ENCODE results near the gene ACSM5. TPM values are rescaled to one million over a fixed set of nuclear protein-coding genes. Genes with fewer than 3 reads are reported as not detected.
"Not testable (repeated sequence)": the region's sequence is repeated elsewhere in the genome, so short reads cannot be mapped to it uniquely, and the experiment has no call there.

ACSM5 gene
- total and polyA plus RNA-seq, 2 experiments from 2014 or later = 0.16 TPM; not detected in 1

GRCh38 chr16:20411055-20411454 lies 1.7 kb downstream of the ACSM5 start:
- Histone ChIP-seq H3K4me3 (no peak overlapping the region), H3K27me3 (no peaks in the 10 kb centered on the region), H3K4me1 (ENCODE audit: low read depth) (no peaks in the 10 kb centered on the region), H3K9me3 (ENCODE audit: low read depth) (no peaks in the 10 kb centered on the region), H3K36me3 (no peaks in the 10 kb centered on the region), H3K27ac (no peak overlapping the region)
- no peak for DNase-seq (ENCODE audit: low read depth in 1 of 2, low spot score in 1 of 2)
- no peak for TF ChIP-seq CTCF (IDR thresholded peaks at IDR 0.05; ENCODE audit: low read depth, low read length)

- Histone ChIP-seq H3K27ac (no peak overlapping the region), H3K27me3 (no peaks in the 10 kb centered on the region), H3K36me3 (no peaks in the 10 kb centered on the region), H3K4me3 (no peak overlapping the region), H3K4me1 (ENCODE audit: low read depth) (no peaks in the 10 kb centered on the region), H3K9me3 (ENCODE audit: low read depth) (no peaks in the 10 kb centered on the region)
- DNase-seq (ENCODE audit: low read depth in 1 of 2, low spot score in 1 of 2) = peak in 1 of 2 donors; percentile 10
- no peak for TF ChIP-seq CTCF (IDR thresholded peaks at IDR 0.05; ENCODE audit: low read depth, low read length)
These were observed 6.2 kb downstream of the ACSM5 start for GRCh38 chr16:20415541-20415940.

DNA sequence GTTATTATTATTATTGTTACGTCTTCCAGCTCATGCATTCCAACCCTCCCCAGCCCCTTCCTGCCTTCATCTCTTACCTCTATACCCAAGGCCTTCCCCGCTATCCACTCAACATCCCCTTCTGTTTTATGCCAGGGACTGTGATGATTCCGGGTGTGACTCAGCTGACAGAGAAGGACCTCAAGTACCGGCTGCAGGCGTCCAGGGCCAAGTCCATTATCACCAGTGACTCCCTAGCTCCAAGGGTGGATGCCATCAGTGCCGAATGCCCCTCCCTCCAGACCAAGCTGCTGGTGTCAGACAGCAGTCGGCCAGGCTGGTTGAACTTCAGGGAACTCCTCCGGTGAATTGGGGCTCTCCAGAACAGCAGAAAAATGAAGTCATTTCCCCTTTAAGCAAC lies 9.8 kb downstream of the ACSM5 start:
- H3K9me3 ChIP-seq (ENCODE audit: low read depth); H3K36me3 ChIP-seq; H3K27me3 ChIP-seq; H3K4me3 ChIP-seq; H3K4me1 ChIP-seq (ENCODE audit: low read depth); H3K27ac ChIP-seq; DNase-seq (ENCODE audit: low read depth in 1 of 2, low spot score in 1 of 2): not testable (repeated sequence)

DNA sequence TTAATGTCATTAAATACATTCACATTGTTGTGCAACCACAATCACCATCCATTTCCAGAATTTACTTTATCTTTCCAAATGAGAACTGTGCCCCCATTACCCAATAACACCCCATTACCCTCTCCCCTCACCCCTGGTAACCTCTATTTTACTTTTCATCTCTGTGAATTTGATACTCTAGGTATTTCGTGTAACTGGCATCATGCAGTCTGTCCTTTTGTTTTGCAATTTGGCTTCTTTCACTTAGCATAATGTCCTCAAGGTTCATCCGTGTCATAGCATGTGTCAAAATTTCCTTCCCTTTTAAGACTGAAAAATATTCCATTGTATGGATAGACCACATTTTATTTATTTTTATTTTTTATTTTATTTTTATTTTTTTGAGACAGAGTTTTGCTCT lies 12.4 kb downstream of the ACSM5 start:
- H3K4me3 ChIP-seq; H3K27ac ChIP-seq; DNase-seq (ENCODE audit: low read depth in 1 of 2, low spot score in 1 of 2); H3K4me1 ChIP-seq (ENCODE audit: low read depth); H3K9me3 ChIP-seq (ENCODE audit: low read depth); H3K27me3 ChIP-seq; H3K36me3 ChIP-seq: not testable (repeated sequence)

DNA sequence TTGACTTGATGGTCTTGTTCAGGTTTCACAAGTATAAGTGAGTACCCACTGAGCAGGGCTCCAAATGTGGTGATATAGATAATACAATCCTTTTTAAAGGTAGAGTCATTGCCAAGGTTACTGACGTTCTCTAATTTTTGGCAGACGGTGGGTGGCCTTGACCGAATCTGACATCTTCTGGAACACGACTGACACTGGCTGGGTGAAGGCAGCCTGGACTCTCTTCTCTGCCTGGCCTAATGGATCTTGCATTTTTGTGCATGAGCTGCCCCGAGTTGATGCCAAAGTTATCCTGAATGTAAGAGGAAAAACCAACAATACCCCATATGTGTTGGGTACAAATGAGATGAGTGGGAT lies 14.4 kb downstream of the ACSM5 start:
- not testable (repeated sequence) for DNase-seq (ENCODE audit: low read depth in 1 of 2, low spot score in 1 of 2); H3K4me1 ChIP-seq (ENCODE audit: low read depth); H3K4me3 ChIP-seq

GRCh38 chr16:20424129-20424866 lies 15.0 kb downstream of the ACSM5 start:
- TF ChIP-seq CTCF (IDR thresholded peaks at IDR 0.05; ENCODE audit: low read depth, low read length) = no peak

More for the DNA sequence above, 14.4 kb downstream of the ACSM5 start:
- not testable (repeated sequence) for H3K36me3 ChIP-seq; H3K27me3 ChIP-seq; H3K9me3 ChIP-seq (ENCODE audit: low read depth); H3K27ac ChIP-seq

GRCh38 chr16:20427401-20427797 lies 18.1 kb downstream of the ACSM5 start:
- not testable (repeated sequence) for H3K4me3 ChIP-seq; H3K4me1 ChIP-seq (ENCODE audit: low read depth); H3K9me3 ChIP-seq (ENCODE audit: low read depth); H3K36me3 ChIP-seq; DNase-seq (ENCODE audit: low read depth in 1 of 2, low spot score in 1 of 2); H3K27ac ChIP-seq; H3K27me3 ChIP-seq

More at GRCh38 chr16:20424129-20424866, 15.0 kb downstream of the ACSM5 start:
- Histone ChIP-seq H3K27ac (no peak overlapping the region), H3K4me1 (ENCODE audit: low read depth) (no peaks in the 10 kb centered on the region), H3K36me3 (no peaks in the 10 kb centered on the region), H3K27me3 (no peaks in the 10 kb centered on the region), H3K4me3 (no peak overlapping the region), H3K9me3 (ENCODE audit: low read depth) (no peaks in the 10 kb centered on the region)
- DNase-seq (ENCODE audit: low read depth in 1 of 2, low spot score in 1 of 2) = no peak

GRCh38 chr16:20429499-20429898 lies 20.2 kb downstream of the ACSM5 start:
- not testable (repeated sequence) for H3K27ac ChIP-seq; H3K4me1 ChIP-seq (ENCODE audit: low read depth); H3K36me3 ChIP-seq; H3K4me3 ChIP-seq; H3K27me3 ChIP-seq; H3K9me3 ChIP-seq (ENCODE audit: low read depth); DNase-seq (ENCODE audit: low read depth in 1 of 2, low spot score in 1 of 2)

DNA sequence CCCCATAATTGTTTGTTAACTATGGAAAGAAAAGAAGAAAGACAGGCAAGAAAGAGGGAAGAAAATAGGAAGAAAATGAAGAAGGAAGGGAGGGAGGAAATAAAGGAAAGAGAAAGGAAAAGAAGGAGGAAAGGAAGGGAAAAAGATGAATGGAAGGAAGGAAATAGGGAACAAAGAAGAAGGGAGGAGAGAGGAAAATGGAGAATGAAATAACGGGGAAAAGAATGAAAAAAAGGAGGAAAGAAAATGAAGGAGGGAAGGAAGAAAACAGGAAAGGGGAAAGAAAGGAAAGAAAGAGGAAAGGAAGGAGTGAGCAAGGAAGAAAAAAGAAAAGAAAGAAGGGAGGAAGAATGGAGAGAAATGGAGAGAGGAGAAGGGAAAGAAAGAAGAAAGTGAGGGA lies 21.1 kb downstream of the ACSM5 start:
- not testable (repeated sequence) for H3K4me1 ChIP-seq (ENCODE audit: low read depth); H3K27me3 ChIP-seq; H3K4me3 ChIP-seq; H3K27ac ChIP-seq; H3K36me3 ChIP-seq; DNase-seq (ENCODE audit: low read depth in 1 of 2, low spot score in 1 of 2); H3K9me3 ChIP-seq (ENCODE audit: low read depth)
